Transverse colon (tissue), 4 donors: ENCODE measurements around the gene STEAP2. TPM values are rescaled to one million over a fixed set of nuclear protein-coding genes. Genes with fewer than 3 reads are reported as not detected.
A peak's percentile ranks its signal among the peaks of the same experiment; 100 is the strongest.

ENCODE experiments used
- DNase-seq: peaks from one replicate; pipeline ENCODE4 v3.0.0-alpha.2; 2019
- H3K27ac ChIP-seq, 4 donors: fragments of 200-600 bp; sonication (generic); 2 replicates each; pipeline ENCODE4 v1.5.1; 2016 to 2018; ENCODE audit warnings: inconsistent platforms in 4 of 4
- H3K27me3 ChIP-seq: fragments of 200-600 bp; sonication (generic); 2 replicates; pipeline ENCODE4 v1.5.1; 2017; ENCODE audit warnings: inconsistent platforms
- H3K36me3 ChIP-seq, 4 donors: fragments of 200-600 bp; sonication (generic); 2 replicates each; pipeline ENCODE4 v1.5.1; 2017 to 2019; ENCODE audit warnings: inconsistent platforms in 4 of 4
- H3K4me1 ChIP-seq, 4 donors: fragments of 200-600 bp; sonication (generic); 2 replicates each; pipeline ENCODE4 v1.5.1; 2017 to 2020; ENCODE audit warnings: inconsistent platforms in 4 of 4
- H3K4me3 ChIP-seq, 4 donors: fragments of 200-600 bp; sonication (generic); 1 replicate in 1 of 4; 2 replicates in 3 of 4; pipeline versions ENCODE4 v1.5.1 to v1.6.1; 2017 to 2019; ENCODE audit warnings: inconsistent platforms in 4 of 4
- H3K9me3 ChIP-seq, 2 donors: fragments of 200-600 bp; sonication (generic); 2 replicates each; pipeline ENCODE4 v1.5.1; 2017 to 2019; ENCODE audit warnings: inconsistent platforms in 2 of 2
- CTCF ChIP-seq, 5 experiments: fragments of 200-600 bp in 3 of 5; fragments of 450-650 bp in 2 of 5; sonication (generic) in 3 of 5; IDR thresholded peaks; 1 replicate in 2 of 5; 2 replicates in 3 of 5; pipeline ENCODE4 v1.5.1; 2016 to 2017; ENCODE audit warnings: antibody characterized with exemption in 5 of 5, inconsistent platforms in 3 of 5, mild to moderate bottlenecking in 2 of 5, moderate library complexity in 1 of 5
- EP300 ChIP-seq: sonication (generic); formaldehyde crosslinking; IDR thresholded peaks from one replicate; pipeline ENCODE4 v1.6.1; 2017; ENCODE audit warnings: antibody characterized with exemption, low read depth
- POLR2A ChIP-seq: fragments of 450-650 bp; IDR thresholded peaks from one replicate; pipeline ENCODE4 v1.6.1; 2016; ENCODE audit warnings: antibody characterized with exemption, mild to moderate bottlenecking, moderate library complexity
- POLR2AphosphoS5 ChIP-seq, 3 donors: sonication (generic); formaldehyde crosslinking; IDR thresholded peaks; one replicate each; pipeline ENCODE4 v1.6.1; 2016; ENCODE audit warnings: antibody characterized with exemption in 3 of 3
- WGBS, 2 donors: methylation state at CpG; one replicate each; pipeline ENCODE4 v1.1.5; 2018; ENCODE audit warnings: low coverage in 1 of 2; 5-methylcytosine and 5-hydroxymethylcytosine counted together
- in situ Hi-C, 4 donors: fragments of 200-750 bp; cut with MboI; loops; one replicate each; pipeline versions ENCODE4 v1.15.0 to v1.15.1; 2017; ENCODE audit warnings: low sequenced_read_pairs in 3 of 4, low pct_ligation_motif_present in 1 of 4, low pct_unique_long_range_greater_than_20kb in 1 of 4
- intact Hi-C: fragments of 100-400 bp; cut with DNase I; formaldehyde crosslinking; loops from one replicate; pipeline ENCODE4 v1.15.1; 2023; ENCODE audit warnings: low total_unique reads
- total RNA-seq, 4 donors: library from RNA; depleted of rRNA; stranded (reverse); fragments of >200 nt; gene quantifications; one replicate each; pipeline ENCODE4 v1.1.0, GENCODE V29; 2016

STEAP2 gene
- total RNA-seq, 4 donors from 2014 or later: 9.2 to 42.9 (median 27.9) TPM

GRCh38 chr7:90187507-90188050 lies 24.0 kb upstream of the STEAP2 start:
- in situ Hi-C loops (no loop called here), intact Hi-C loops (no loop called here)
- no peak for DNase-seq
- Histone ChIP-seq H3K9me3 (no peaks in the 10 kb centered on the region), H3K4me3 (no peak overlapping the region), H3K4me1 (peaks cover 0 to 11% (median 7%) of the 10 kb centered on the region in 4 donors), H3K36me3 (no peaks in the 10 kb centered on the region), H3K27ac (peak overlapping the region in 2 of 4 donors; percentile 73 to 74), H3K27me3 (no peaks in the 10 kb centered on the region)
- TF ChIP-seq EP300 (no peak), POLR2A (no peak)

GRCh38 chr7:90188281-90188680 lies 23.3 kb upstream of the STEAP2 start:
- Histone ChIP-seq H3K27ac (peak overlapping the region; percentile 57 to 74 (median 68)), H3K9me3 (no peaks in the 10 kb centered on the region), H3K27me3 (no peaks in the 10 kb centered on the region), H3K36me3 (no peaks in the 10 kb centered on the region), H3K4me1 (peaks cover 0 to 11% (median 7%) of the 10 kb centered on the region in 4 donors), H3K4me3 (no peak overlapping the region)
- peak; percentile 55 for DNase-seq
- intact Hi-C loops: no loop called here
- in situ Hi-C loops: no loop called here
- WGBS, 2 donors: 21 to 27% methylated on average over 2 of the region's 2 CpGs
- TF ChIP-seq CTCF (IDR thresholded peaks at IDR 0.05): no peak
- no peak for TF ChIP-seq POLR2AphosphoS5 (IDR thresholded peaks at IDR 0.05)
- no peak for TF ChIP-seq EP300
- TF ChIP-seq POLR2A: no peak

GRCh38 chr7:90190995-90191394 lies 20.5 kb upstream of the STEAP2 start:
- H3K27ac ChIP-seq: no peak overlapping the region
- no peaks in the 10 kb centered on the region for H3K9me3 ChIP-seq
- H3K4me1 ChIP-seq: peaks cover 0 to 11% (median 7%) of the 10 kb centered on the region in 4 donors
- no peaks in the 10 kb centered on the region for H3K36me3 ChIP-seq
- no peaks in the 10 kb centered on the region for H3K27me3 ChIP-seq
- no peak overlapping the region for H3K4me3 ChIP-seq
- intact Hi-C loops (no loop called here), in situ Hi-C loops (no loop called here)
- TF ChIP-seq POLR2AphosphoS5 (IDR thresholded peaks at IDR 0.05) (no peak), CTCF (IDR thresholded peaks at IDR 0.05) (no peak), EP300 (no peak), POLR2A (no peak)
- no peak for DNase-seq

- in situ Hi-C loops: no loop called here
- Histone ChIP-seq H3K27ac (no peak overlapping the region), H3K36me3 (no peaks in the 10 kb centered on the region), H3K4me3 (no peak overlapping the region), H3K9me3 (no peaks in the 10 kb centered on the region), H3K4me1 (peaks cover 0 to 11% (median 7%) of the 10 kb centered on the region in 4 donors), H3K27me3 (no peaks in the 10 kb centered on the region)
- 83 to 88% methylated on average over 1 of the region's 1 CpG for WGBS, 2 donors
- no peak for TF ChIP-seq CTCF (IDR thresholded peaks at IDR 0.05)
- TF ChIP-seq POLR2A: no peak
- TF ChIP-seq EP300: no peak
- TF ChIP-seq POLR2AphosphoS5 (IDR thresholded peaks at IDR 0.05): no peak
- no peak for DNase-seq
- intact Hi-C loops: no loop called here
These were observed 19.9 kb upstream of the STEAP2 start for GRCh38 chr7:90191648-90192047.
